GM18909 (cell line): ENCODE results near the gene BCL6.

Experiments
- ATAC-seq: cut with Tn5 transposase; IDR thresholded peaks from one replicate; pipeline ENCODE4 v1.9.1; 2021; ENCODE audit warnings: mild to moderate bottlenecking; ENCODE audit not compliant: unreplicated experiment, poor library complexity

Gene BCL6

DNA sequence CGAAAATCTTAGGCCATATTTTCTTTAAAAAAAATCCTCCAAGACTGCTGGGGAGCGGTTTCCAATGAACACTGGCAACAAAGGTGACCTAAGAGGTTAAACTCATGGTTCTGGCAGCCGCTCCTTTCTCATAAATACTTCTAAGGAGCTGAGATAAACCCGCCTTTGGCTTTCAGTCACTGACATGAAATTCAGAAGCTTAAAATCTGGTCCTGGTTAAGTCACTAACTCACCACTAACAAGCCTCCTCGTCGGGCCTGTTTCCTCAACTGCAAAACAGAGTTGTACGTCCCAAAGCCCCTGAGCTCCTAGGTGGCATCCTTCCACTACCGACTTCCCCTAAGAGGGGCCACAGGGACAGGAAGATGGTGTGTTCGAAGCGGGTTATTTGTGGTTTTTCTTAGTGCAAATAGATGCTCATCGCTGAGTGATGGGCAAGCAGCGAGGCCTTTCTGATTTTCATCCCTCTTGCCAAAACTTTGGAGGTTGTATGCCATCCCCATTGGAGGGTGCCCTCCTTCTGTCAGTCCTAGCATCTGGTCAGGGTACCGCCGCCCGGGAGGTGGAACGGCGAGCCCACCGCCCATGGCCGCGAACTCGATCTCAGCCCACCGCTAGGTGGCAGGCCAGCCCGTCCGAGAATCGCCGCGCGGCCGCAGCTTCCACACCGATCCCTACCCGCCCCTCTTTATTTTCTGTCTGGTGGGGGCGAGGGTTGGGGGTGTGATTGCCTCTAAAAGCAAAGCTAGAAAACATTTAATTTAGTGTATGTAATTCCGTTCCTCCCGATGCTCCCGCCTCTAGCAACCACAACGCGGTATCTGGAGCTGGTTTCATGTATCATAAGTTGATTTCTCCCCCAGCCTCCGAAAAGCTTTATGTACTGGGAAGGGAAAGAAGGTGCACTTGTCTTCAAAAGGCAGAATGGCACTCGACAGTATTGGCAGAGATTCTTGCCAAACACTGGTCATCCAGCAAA lies 4.6 kb downstream of the BCL6 start:
- no peak for ATAC-seq

DNA sequence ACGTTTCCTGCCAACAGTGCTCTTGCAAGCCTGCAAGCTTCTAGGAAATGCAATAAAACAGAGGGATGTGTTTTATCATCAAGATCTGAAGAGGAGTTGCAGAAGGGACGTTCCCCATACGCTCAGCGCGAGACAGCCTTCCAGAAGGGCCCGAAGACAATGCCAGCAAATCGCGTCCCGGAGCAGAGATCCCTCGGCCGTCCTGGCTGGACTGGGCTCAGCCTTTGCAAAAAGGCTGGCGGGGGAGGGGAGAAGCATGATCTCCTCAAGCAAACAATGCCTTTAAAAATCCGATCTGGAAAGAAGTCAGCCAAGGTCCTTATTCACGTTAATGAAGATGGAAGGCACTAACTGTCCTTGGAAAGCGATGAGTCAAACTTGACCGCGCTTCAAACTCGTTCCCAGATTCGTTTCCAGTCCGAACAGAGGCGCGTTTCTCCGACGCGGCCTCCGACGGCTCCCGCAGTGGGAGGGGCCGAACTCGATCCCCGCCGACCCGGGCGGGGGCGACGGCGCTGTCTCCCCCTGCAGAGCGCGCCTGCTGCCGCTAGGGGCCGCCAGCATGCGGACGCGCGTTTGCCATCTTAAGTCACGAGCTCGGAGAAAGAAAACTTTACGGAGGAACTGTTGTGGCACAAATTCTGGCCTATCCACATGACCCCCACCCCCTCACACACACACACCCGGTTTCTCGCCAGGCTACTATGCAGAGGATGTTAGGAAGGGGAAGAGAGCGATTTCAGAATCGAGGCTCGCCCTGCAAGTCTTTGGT lies 5.5 kb downstream of the BCL6 start:
- ATAC-seq: peak; percentile 62

GRCh38 chr3:187739094-187739560 lies 6.1 kb downstream of the BCL6 start:
- ATAC-seq: no peak

- ATAC-seq: peak; percentile 57
Observed at GRCh38 chr3:187738331-187739093, 6.8 kb downstream of the BCL6 start.

- no peak for ATAC-seq
Observed at GRCh38 chr3:187738071-187738330, 7.3 kb downstream of the BCL6 start.

- no peak for ATAC-seq
Observed at GRCh38 chr3:187737368-187738070, 7.7 kb downstream of the BCL6 start.

DNA sequence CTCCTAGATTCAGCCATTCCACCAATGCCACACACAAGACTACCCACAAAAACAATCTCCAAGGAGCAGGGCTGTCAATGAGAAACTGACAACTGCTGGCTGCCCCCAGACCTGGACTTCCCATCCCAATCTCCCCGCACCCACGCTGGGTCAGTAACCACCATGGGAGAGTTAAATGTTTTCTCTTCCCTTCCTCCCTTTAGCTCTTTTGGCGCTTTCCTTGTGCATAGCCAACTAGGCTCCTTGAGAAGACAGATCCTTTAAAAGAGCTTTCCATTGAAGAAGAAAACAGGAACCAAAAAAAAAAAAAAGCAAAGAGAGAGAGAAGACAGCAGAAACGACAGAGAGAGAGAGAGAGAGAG lies 8.3 kb downstream of the BCL6 start:
- no peak for ATAC-seq

- no peak for ATAC-seq
Observed at GRCh38 chr3:187736418-187736871, 8.8 kb downstream of the BCL6 start.

DNA sequence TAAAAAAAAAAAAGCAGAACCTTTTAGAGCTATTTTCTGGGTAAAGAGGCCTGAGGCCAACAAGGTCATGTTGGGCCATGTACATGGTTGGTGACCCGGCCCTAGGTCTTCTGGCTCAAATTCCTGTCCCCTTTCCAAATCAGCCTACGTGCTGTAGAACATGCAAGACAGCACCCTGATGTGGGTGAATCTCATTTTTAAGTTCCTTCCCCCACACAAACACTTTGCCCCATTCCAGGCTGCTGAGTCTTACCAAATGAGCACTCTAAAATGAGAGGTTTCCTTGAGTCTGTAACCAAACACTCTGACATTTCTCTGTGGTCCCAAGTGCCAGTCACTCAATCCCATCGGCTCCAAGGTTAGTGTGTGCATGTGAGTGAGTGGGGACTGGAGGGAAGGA lies 9.4 kb downstream of the BCL6 start:
- ATAC-seq: no peak

GRCh38 chr3:187735383-187735782 lies 9.9 kb downstream of the BCL6 start:
- no peak for ATAC-seq

DNA sequence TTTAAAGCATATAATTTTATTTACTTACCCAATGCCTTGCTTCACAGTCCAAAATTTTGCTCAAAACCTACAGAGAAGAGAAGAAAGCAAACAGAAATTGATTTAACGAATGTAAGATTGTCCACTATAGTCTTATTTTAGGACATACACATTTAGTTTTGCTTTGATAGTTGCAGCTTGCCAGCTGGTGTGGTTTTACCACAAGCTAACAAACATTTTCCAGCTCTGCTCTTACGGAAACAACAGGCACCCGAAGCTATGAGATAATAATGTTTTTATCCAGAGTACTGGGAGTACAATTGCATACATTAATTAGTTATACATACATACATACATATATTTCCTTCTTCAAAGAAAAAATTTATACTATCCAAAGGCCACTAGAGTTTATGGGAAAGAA lies 10.4 kb downstream of the BCL6 start:
- ATAC-seq: no peak

DNA sequence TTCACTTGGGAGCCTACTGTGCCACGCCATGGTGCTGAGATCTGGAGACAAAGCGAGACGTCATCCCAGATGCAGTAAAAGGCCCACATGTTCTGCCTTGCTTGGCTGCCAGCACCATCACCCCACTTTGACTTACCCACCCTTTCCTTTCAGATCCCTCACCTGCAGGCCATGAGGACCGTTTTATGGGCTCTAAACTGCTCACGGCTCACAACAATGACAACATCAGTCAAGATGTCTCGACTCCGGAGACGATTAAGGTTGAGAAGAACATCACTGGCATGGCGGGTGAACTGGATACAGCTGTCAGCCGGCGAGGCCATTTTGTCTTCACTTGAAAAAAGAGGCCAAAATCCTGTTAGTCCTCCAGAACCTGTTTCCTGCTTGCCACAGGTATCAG lies 11.9 kb downstream of the BCL6 start:
- ATAC-seq: no peak

DNA sequence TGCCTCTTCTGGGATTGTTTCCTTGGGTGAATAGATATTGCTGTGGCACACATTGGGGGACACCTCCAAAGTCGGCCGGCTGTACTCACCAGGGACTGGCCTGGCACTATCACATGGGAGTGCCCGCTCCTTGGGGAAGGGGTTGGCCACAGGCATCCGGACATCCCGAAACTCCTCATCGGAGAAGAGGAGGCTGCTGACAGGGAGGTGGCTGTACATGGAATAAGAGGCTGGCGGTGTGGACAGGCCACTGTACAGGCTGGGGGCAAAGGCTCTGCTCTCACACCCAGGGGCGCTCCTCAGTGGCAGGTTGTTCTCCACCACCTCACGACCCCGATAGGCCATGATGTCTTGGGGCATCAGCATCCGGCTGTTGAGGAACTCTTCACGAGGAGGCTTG lies 15.7 kb downstream of the BCL6 start:
- ATAC-seq: no peak

DNA sequence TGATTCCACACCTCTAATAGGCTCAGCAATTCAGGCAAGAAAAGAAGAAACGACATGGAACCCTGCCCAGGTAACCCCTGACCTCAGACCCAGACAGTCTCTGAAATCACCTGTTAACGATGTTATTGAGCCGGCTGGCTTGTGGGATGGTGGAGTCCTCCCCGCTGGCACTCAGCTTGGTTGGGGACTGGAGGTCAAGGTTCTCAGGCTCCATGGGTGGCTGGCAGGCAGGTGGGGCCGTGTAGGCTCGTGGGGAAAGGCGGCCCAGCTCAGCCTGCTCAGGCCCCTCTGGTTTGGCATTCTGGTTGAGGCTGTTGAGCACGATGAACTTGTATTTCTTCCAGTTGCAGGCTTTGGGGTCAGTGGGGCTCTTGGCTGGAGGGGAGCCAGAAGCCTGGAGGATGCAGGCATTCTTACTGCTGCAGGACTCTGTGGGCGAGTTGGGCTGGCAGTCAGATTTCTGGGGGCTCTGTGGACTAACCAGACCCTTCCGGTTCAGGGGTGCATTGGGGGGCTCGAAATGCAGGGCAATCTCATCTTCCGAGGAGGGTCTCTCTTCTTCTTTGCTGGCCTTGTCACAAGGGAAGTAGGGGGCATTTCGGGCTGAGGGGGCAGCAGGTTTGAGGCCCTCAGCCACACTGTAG lies 16.2 kb downstream of the BCL6 start:
- ATAC-seq: no peak

GRCh38 chr3:187728248-187728647 lies 17.0 kb downstream of the BCL6 start:
- no peak for ATAC-seq

DNA sequence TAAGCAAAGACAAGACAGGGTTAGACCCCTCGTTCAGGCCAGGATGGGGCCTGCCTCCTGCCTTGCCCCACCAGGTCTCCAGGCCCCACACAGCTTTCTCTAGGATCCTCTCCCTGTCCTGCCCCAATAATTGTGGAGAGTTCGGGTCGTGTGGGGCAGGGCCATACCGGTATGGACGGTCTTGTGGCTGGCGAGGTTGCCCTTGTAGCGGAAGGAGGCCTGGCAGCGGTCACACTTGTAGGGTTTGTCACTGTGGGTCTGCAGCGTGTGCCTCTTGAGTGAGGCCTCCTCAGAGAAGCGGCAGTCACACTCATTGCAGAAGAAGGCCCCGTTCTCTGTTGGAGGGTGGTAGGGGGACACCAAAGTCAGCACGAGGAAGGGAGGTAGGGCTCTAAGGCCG lies 18.7 kb downstream of the BCL6 start:
- no peak for ATAC-seq

GRCh38 chr3:187725653-187726370 lies 19.5 kb downstream of the BCL6 start:
- no peak for ATAC-seq

DNA sequence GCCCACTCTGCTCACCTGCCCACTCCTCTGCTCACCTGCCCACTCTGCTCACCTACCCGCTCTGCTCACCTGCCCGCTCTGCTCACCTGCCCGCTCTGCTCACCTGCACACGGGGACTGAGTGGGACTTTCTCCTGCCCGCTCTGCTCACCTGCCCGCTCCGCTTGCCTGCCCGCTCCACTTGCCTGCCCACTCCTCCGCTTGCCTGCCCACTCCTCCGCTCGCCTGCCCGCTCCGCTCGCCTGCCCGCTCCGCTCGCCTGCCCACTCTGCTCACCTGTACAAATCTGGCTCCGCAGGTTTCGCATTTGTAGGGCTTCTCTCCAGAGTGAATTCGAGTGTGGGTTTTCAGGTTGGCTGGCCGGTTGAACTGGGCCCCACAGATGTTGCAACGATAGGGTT lies 20.0 kb downstream of the BCL6 start:
- ATAC-seq: no peak

DNA sequence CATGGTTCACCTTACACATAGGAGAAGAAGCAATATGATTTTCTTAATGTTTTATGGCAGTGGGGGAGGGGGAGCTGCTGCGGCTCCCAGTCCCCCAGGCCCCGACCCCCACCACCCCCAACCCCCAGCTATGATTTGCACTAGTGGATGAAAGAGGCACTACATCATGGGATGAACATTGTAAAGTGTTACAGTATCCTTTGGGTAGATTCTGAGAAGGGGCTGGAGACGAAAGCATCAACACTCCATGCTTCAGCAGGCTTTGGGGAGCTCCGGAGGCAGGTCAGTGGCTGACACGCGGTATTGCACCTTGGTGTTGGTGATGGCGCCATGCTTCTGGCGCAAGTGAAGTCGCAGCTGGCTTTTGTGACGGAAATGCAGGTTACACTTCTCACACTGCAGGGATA lies 23.1 kb downstream of the BCL6 start:
- ATAC-seq: no peak
